Measurements from ENCODE around the gene CIZ1. TPM values are rescaled to one million over a fixed set of nuclear protein-coding genes. Genes with fewer than 3 reads are reported as not detected.

The CIZ1 gene
- total and polyA plus RNA-seq, 9 of the 15 experiments (the other 6 are each of a cell fraction or from before 2014, with no cell fraction given) = 6.6 to 329 (median 87.8) TPM

DNA sequence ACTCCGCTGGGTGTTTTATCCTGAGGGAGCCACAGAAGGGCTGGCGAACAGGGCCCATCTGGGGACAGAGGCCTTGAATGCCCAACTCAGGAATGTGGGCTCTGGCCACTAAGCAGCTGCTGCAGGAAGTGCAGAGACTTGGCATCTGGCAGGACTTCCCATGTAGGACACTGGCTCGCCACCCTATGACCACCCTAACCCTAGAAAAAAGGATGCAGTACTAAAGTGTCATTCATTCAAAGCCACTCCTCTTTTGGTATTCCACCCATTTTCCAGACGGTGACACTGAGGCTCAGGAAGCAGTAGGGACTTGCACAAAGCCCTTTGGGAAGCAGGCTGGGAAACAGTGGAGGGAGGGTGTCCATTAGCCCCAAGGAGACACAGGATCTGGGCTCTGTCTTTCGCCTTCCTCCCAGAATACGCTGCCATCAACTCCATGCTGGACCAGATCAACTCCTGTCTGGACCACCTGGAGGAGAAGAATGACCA, 28.3 kb downstream of the CIZ1 start (continued):
- TF ChIP-seq, protein P1, sequence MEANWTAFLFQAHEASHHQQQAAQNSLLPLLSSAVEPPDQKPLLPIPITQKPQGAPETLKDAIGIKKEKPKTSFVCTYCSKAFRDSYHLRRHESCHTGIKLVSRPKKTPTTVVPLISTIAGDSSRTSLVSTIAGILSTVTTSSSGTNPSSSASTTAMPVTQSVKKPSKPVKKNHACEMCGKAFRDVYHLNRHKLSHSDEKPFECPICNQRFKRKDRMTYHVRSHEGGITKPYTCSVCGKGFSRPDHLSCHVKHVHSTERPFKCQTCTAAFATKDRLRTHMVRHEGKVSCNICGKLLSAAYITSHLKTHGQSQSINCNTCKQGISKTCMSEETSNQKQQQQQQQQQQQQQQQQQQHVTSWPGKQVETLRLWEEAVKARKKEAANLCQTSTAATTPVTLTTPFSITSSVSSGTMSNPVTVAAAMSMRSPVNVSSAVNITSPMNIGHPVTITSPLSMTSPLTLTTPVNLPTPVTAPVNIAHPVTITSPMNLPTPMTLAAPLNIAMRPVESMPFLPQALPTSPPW (CRISPR knock-in tag; IDR thresholded peaks at IDR 0.05) = no peak
- TF ChIP-seq KLF13 (tag; IDR thresholded peaks at IDR 0.05; ENCODE audit: borderline replicate concordance, low read depth) (0 out of 2 replicates have a peak, but pooled peaks have one; percentile 44), ZNF77 (CRISPR knock-in tag; IDR thresholded peaks at IDR 0.05) (no peak), SRSF9 (IDR thresholded peaks at IDR 0.05; ENCODE audit: borderline replicate concordance, low read depth, low read length) (no peak), ZNF699 (CRISPR knock-in tag; IDR thresholded peaks at IDR 0.05; ENCODE audit: insufficient replicate concordance) (no peak), ARNT (IDR thresholded peaks at IDR 0.05) (no peak), HDAC2 (IDR thresholded peaks at IDR 0.05) (peak; percentile 91), GTF2A2 (tag; IDR thresholded peaks at IDR 0.05) (no peak), RAD51 (IDR thresholded peaks at IDR 0.05; ENCODE audit: borderline replicate concordance, low read depth) (no peak)
- TF ChIP-seq, protein P2, sequence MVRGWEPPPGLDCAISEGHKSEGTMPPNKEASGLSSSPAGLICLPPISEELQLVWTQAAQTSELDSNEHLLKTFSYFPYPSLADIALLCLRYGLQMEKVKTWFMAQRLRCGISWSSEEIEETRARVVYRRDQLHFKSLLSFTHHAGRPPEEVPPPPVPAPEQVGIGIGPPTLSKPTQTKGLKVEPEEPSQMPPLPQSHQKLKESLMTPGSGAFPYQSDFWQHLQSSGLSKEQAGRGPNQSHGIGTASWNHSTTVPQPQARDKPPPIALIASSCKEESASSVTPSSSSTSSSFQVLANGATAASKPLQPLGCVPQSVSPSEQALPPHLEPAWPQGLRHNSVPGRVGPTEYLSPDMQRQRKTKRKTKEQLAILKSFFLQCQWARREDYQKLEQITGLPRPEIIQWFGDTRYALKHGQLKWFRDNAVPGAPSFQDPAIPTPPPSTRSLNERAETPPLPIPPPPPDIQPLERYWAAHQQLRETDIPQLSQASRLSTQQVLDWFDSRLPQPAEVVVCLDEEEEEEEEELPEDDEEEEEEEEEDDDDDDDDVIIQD (CRISPR knock-in tag; IDR thresholded peaks at IDR 0.05) = no peak
- TF ChIP-seq, protein P3, sequence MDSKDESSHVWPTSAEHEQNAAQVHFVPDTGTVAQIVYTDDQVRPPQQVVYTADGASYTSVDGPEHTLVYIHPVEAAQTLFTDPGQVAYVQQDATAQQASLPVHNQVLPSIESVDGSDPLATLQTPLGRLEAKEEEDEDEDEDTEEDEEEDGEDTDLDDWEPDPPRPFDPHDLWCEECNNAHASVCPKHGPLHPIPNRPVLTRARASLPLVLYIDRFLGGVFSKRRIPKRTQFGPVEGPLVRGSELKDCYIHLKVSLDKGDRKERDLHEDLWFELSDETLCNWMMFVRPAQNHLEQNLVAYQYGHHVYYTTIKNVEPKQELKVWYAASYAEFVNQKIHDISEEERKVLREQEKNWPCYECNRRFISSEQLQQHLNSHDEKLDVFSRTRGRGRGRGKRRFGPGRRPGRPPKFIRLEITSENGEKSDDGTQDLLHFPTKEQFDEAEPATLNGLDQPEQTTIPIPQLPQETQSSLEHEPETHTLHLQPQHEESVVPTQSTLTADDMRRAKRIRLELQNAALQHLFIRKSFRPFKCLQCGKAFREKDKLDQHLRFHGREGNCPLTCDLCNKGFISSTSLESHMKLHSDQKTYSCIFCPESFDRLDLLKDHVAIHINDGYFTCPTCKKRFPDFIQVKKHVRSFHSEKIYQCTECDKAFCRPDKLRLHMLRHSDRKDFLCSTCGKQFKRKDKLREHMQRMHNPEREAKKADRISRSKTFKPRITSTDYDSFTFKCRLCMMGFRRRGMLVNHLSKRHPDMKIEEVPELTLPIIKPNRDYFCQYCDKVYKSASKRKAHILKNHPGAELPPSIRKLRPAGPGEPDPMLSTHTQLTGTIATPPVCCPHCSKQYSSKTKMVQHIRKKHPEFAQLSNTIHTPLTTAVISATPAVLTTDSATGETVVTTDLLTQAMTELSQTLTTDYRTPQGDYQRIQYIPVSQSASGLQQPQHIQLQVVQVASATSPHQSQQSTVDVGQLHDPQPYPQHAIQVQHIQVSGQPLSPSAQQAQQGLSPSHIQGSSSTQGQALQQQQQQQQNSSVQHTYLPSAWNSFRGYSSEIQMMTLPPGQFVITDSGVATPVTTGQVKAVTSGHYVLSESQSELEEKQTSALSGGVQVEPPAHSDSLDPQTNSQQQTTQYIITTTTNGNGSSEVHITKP (IDR thresholded peaks at IDR 0.05; ENCODE audit: partially characterized antibody) = no peak
- TF ChIP-seq, protein P4, sequence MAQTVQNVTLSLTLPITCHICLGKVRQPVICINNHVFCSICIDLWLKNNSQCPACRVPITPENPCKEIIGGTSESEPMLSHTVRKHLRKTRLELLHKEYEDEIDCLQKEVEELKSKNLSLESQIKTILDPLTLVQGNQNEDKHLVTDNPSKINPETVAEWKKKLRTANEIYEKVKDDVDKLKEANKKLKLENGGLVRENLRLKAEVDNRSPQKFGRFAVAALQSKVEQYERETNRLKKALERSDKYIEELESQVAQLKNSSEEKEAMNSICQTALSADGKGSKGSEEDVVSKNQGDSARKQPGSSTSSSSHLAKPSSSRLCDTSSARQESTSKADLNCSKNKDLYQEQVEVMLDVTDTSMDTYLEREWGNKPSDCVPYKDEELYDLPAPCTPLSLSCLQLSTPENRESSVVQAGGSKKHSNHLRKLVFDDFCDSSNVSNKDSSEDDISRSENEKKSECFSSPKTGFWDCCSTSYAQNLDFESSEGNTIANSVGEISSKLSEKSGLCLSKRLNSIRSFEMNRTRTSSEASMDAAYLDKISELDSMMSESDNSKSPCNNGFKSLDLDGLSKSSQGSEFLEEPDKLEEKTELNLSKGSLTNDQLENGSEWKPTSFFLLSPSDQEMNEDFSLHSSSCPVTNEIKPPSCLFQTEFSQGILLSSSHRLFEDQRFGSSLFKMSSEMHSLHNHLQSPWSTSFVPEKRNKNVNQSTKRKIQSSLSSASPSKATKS (CRISPR knock-in tag; IDR thresholded peaks at IDR 0.05) = no peak
- TF ChIP-seq, protein P5, sequence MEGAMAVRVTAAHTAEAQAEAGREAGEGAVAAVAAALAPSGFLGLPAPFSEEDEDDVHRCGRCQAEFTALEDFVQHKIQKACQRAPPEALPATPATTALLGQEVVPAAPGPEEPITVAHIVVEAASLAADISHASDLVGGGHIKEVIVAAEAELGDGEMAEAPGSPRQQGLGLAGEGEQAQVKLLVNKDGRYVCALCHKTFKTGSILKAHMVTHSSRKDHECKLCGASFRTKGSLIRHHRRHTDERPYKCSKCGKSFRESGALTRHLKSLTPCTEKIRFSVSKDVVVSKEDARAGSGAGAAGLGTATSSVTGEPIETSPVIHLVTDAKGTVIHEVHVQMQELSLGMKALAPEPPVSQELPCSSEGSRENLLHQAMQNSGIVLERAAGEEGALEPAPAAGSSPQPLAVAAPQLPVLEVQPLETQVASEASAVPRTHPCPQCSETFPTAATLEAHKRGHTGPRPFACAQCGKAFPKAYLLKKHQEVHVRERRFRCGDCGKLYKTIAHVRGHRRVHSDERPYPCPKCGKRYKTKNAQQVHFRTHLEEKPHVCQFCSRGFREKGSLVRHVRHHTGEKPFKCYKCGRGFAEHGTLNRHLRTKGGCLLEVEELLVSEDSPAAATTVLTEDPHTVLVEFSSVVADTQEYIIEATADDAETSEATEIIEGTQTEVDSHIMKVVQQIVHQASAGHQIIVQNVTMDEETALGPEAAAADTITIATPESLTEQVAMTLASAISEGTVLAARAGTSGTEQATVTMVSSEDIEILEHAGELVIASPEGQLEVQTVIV (CRISPR knock-in tag; IDR thresholded peaks at IDR 0.05; ENCODE audit: borderline replicate concordance) = no peak

All from K562 (cell line).